Measurements from ENCODE around the gene PRELID1.

Gene PRELID1

DNA sequence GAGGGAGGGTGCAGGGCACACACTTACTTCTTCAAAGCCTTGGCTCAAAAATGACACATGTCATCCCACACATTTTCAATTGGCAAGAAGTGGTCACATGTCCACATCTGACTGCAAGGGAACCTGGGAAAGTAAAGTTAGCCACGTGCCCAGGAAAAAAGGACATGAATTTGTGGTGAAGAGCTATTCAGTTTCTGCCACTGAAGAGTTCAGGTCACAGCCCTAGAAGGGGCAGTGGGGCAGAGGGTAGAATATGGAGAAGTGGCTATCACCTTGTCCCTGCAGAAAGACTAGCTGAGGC, 52.2 kb downstream of the PRELID1 start:
- Histone ChIP-seq H3K9ac (ENCODE audit: low read length) (no peak overlapping the region), H3K4me1 (ENCODE audit: control insufficient read depth, low read depth, low read length) (no peaks in the 10 kb centered on the region), H3K27ac (ENCODE audit: low read length) (no peak overlapping the region), H3K9me3 (ENCODE audit: control insufficient read depth, low read depth, low read length) (no peaks in the 10 kb centered on the region), H3K4me3 (ENCODE audit: low read length) (no peak overlapping the region), H3K27me3 (ENCODE audit: control insufficient read depth, insufficient read depth, low read length) (no peaks in the 10 kb centered on the region), H3K36me3 (ENCODE audit: control insufficient read depth, low read depth, low read length) (no peaks in the 10 kb centered on the region)

All from iPS-18a (cell line).